Mesendoderm (in vitro differentiated cells): Measurements from ENCODE around the gene REXO4.

ENCODE experiments used
- DNase-seq: peaks from one replicate; pipeline ENCODE4 v3.0.0; 2013
- H2AK5ac ChIP-seq: 2 replicates; pipeline ENCODE4 v1.6.1; 2013; ENCODE audit warnings: low read length, inconsistent platforms
- H2BK120ac ChIP-seq: 2 replicates; pipeline ENCODE4 v1.6.1; 2013; ENCODE audit warnings: low read depth, mild to moderate bottlenecking, low read length, moderate library complexity, mixed read lengths
- H2BK15ac ChIP-seq: replicated peaks from 2 replicates; pipeline ENCODE4 v1.6.1; 2013; ENCODE audit warnings: low read depth, mild to moderate bottlenecking, moderate library complexity
- H2BK5ac ChIP-seq: 2 replicates; pipeline ENCODE4 v1.6.1; 2013; ENCODE audit warnings: low read length, inconsistent platforms
- H3K18ac ChIP-seq: 2 replicates; pipeline ENCODE4 v1.6.1; 2013; ENCODE audit warnings: mild to moderate bottlenecking, low read length, mixed read lengths
- H3K23ac ChIP-seq: one replicate; pipeline ENCODE4 v1.6.1; 2013; ENCODE audit warnings: low read length
- H3K27ac ChIP-seq: 2 replicates; pipeline ENCODE4 v1.5.1; 2013; ENCODE audit warnings: low read depth, mild to moderate bottlenecking, inconsistent platforms, low read length, moderate library complexity
- H3K27me3 ChIP-seq: 2 replicates; pipeline ENCODE4 v1.6.1; 2013; ENCODE audit warnings: low read length, control low read depth, mild to moderate bottlenecking, inconsistent platforms; ENCODE audit not compliant: insufficient read depth, poor library complexity
- H3K36me3 ChIP-seq: 2 replicates; pipeline ENCODE4 v1.6.1; 2013; ENCODE audit warnings: low read length, inconsistent platforms; ENCODE audit not compliant: control insufficient read depth, insufficient read depth
- H3K4ac ChIP-seq: one replicate; pipeline ENCODE4 v1.6.1; 2013; ENCODE audit warnings: low read depth, mild to moderate bottlenecking, low read length, moderate library complexity
- H3K4me1 ChIP-seq: 2 replicates; pipeline ENCODE4 v1.6.1; 2013; ENCODE audit warnings: low read depth, low read length, inconsistent platforms; ENCODE audit not compliant: control insufficient read depth
- H3K4me2 ChIP-seq: 2 replicates; pipeline ENCODE4 v1.6.1; 2013; ENCODE audit warnings: low read length
- H3K4me3 ChIP-seq: 2 replicates; pipeline ENCODE4 v1.5.1; 2013; ENCODE audit warnings: mild to moderate bottlenecking, low read length
- H3K56ac ChIP-seq: one replicate; pipeline ENCODE4 v1.6.1; 2013; ENCODE audit warnings: low read length
- H3K79me1 ChIP-seq: 2 replicates; pipeline ENCODE4 v1.6.1; 2013; ENCODE audit warnings: low read length, inconsistent platforms
- H3K79me2 ChIP-seq: 2 replicates; pipeline ENCODE4 v1.6.1; 2013; ENCODE audit warnings: mild to moderate bottlenecking, low read length; ENCODE audit not compliant: control insufficient read depth, insufficient read depth
- H3K9ac ChIP-seq: 2 replicates; pipeline ENCODE4 v1.6.1; 2013; ENCODE audit warnings: low read length, inconsistent platforms
- H4K5ac ChIP-seq: one replicate; pipeline ENCODE4 v1.6.1; 2013; ENCODE audit warnings: low read length
- H4K8ac ChIP-seq: one replicate; pipeline ENCODE4 v1.6.1; 2013; ENCODE audit warnings: low read depth, mild to moderate bottlenecking, control low read depth, low read length, moderate library complexity
- WGBS: extraction: QIAGEN DNeasy Blood & Tissue Kit; methylation state at CpG from one replicate; pipeline ENCODE4 v1.1.7; 2013; ENCODE audit warnings: low lambda C conversion rate, missing lambda C conversion rate; ENCODE audit not compliant: insufficient coverage; ENCODE audit errors: extremely low coverage; 5-methylcytosine and 5-hydroxymethylcytosine counted together

REXO4 gene

GRCh38 chr9:133436681-133437080 lies 18.9 kb upstream of the REXO4 start:
- Histone ChIP-seq H3K9ac (no peak overlapping the region), H4K8ac (no peak overlapping the region), H2BK5ac (no peak overlapping the region), H3K79me1 (no peaks in the 10 kb centered on the region), H3K23ac (no peak overlapping the region), H3K4me3 (no peak overlapping the region), H3K4ac (no peak overlapping the region), H3K4me2 (no peak overlapping the region), H2BK120ac (no peak overlapping the region), H3K79me2 (no peaks in the 10 kb centered on the region), H3K27ac (no peak overlapping the region), H2BK15ac (no peak overlapping the region), H2AK5ac (no peak overlapping the region), H3K56ac (no peak overlapping the region), H3K27me3 (no peaks in the 10 kb centered on the region), H3K18ac (no peak overlapping the region), H3K36me3 (no peaks in the 10 kb centered on the region), H4K5ac (no peak overlapping the region), H3K4me1 (no peaks in the 10 kb centered on the region)
- no peak for DNase-seq
- no CpG with 5 or more reads among the region's 16 CpGs for WGBS

GRCh38 chr9:133433351-133433843 lies 15.6 kb upstream of the REXO4 start:
- H4K5ac ChIP-seq = no peak overlapping the region
- no peaks in the 10 kb centered on the region for H3K36me3 ChIP-seq
- H3K23ac ChIP-seq = no peak overlapping the region
- H3K79me1 ChIP-seq = no peaks in the 10 kb centered on the region
- H3K27me3 ChIP-seq = no peaks in the 10 kb centered on the region
- no peak overlapping the region for H3K4ac ChIP-seq
- no peak overlapping the region for H2AK5ac ChIP-seq
- DNase-seq = no peak
- no peak overlapping the region for H3K4me3 ChIP-seq
- no peak overlapping the region for H3K9ac ChIP-seq
- H3K4me2 ChIP-seq = no peak overlapping the region
- H4K8ac ChIP-seq = no peak overlapping the region
- no peak overlapping the region for H3K27ac ChIP-seq
- H2BK5ac ChIP-seq = no peak overlapping the region
- H2BK15ac ChIP-seq = no peak overlapping the region
- no peak overlapping the region for H3K18ac ChIP-seq
- H3K4me1 ChIP-seq = no peaks in the 10 kb centered on the region
- no peaks in the 10 kb centered on the region for H3K79me2 ChIP-seq
- no CpG with 5 or more reads among the region's 11 CpGs for WGBS
- no peak overlapping the region for H2BK120ac ChIP-seq
- no peak overlapping the region for H3K56ac ChIP-seq

- H3K4ac ChIP-seq = no peak overlapping the region
These were observed 12.4 kb upstream of the REXO4 start for GRCh38 chr9:133430244-133430643.

GRCh38 chr9:133429641-133430161 lies 11.9 kb upstream of the REXO4 start:
- Histone ChIP-seq H3K56ac (peak overlapping the region; percentile 85), H3K18ac (no peak overlapping the region), H3K4me2 (peak overlapping the region; percentile 84), H3K27me3 (no peaks in the 10 kb centered on the region), H3K4me3 (no peak overlapping the region), H3K79me2 (no peaks in the 10 kb centered on the region), H2BK120ac (no peak overlapping the region), H3K36me3 (no peaks in the 10 kb centered on the region), H2BK5ac (no peak overlapping the region), H4K8ac (no peak overlapping the region), H3K9ac (peak overlapping the region; percentile 57), H2BK15ac (no peak overlapping the region), H3K4ac (no peak overlapping the region), H3K27ac (no peak overlapping the region), H3K79me1 (no peaks in the 10 kb centered on the region), H3K23ac (no peak overlapping the region), H4K5ac (no peak overlapping the region), H3K4me1 (peaks cover 2% of the 10 kb centered on the region), H2AK5ac (no peak overlapping the region)
- no CpG with 5 or more reads among the region's 49 CpGs for WGBS
- peak; percentile 90 for DNase-seq

More at GRCh38 chr9:133430244-133430643, 12.4 kb upstream of the REXO4 start:
- Histone ChIP-seq H4K5ac (no peak overlapping the region), H3K9ac (no peak overlapping the region), H3K4me3 (no peak overlapping the region), H2AK5ac (no peak overlapping the region), H3K79me2 (no peaks in the 10 kb centered on the region), H2BK15ac (no peak overlapping the region), H2BK5ac (no peak overlapping the region), H3K56ac (no peak overlapping the region), H3K18ac (no peak overlapping the region), H3K4me2 (no peak overlapping the region), H3K4me1 (peaks cover 2% of the 10 kb centered on the region), H3K27me3 (no peaks in the 10 kb centered on the region), H3K27ac (no peak overlapping the region), H2BK120ac (no peak overlapping the region), H3K79me1 (no peaks in the 10 kb centered on the region), H3K23ac (no peak overlapping the region), H3K36me3 (no peaks in the 10 kb centered on the region), H4K8ac (no peak overlapping the region)
- no CpG with 5 or more reads among the region's 1 CpG for WGBS
- no peak for DNase-seq

GRCh38 chr9:133429214-133429613 lies 11.4 kb upstream of the REXO4 start:
- Histone ChIP-seq H3K79me2 (no peaks in the 10 kb centered on the region), H3K4ac (no peak overlapping the region), H3K18ac (no peak overlapping the region), H3K23ac (no peak overlapping the region), H4K8ac (no peak overlapping the region), H3K36me3 (no peaks in the 10 kb centered on the region), H3K79me1 (no peaks in the 10 kb centered on the region), H3K4me1 (peaks cover 2% of the 10 kb centered on the region), H3K4me3 (no peak overlapping the region), H3K9ac (peak overlapping the region; percentile 57), H3K27ac (no peak overlapping the region), H2BK120ac (no peak overlapping the region), H2BK15ac (no peak overlapping the region), H4K5ac (no peak overlapping the region), H3K27me3 (no peaks in the 10 kb centered on the region), H2BK5ac (no peak overlapping the region), H3K56ac (peak overlapping the region; percentile 85), H3K4me2 (peak overlapping the region; percentile 84), H2AK5ac (no peak overlapping the region)
- WGBS = no CpG with 5 or more reads among the region's 18 CpGs
- peak; percentile 68 for DNase-seq

- no peak overlapping the region for H4K8ac ChIP-seq
- peak; percentile 83 for DNase-seq
These were observed 10.8 kb upstream of the REXO4 start for GRCh38 chr9:133428617-133429101.

More at GRCh38 chr9:133428617-133429101, 10.8 kb upstream of the REXO4 start:
- Histone ChIP-seq H2BK5ac (no peak overlapping the region), H2BK15ac (no peak overlapping the region), H3K79me1 (no peaks in the 10 kb centered on the region), H3K56ac (peak overlapping the region; percentile 88), H3K4ac (no peak overlapping the region), H3K9ac (peak overlapping the region; percentile 48), H2BK120ac (no peak overlapping the region), H3K18ac (no peak overlapping the region), H3K79me2 (no peaks in the 10 kb centered on the region), H3K23ac (no peak overlapping the region), H3K36me3 (no peaks in the 10 kb centered on the region), H3K27ac (no peak overlapping the region), H3K4me2 (peak overlapping the region; percentile 20), H4K5ac (no peak overlapping the region), H3K4me1 (peaks cover 2% of the 10 kb centered on the region), H3K27me3 (no peaks in the 10 kb centered on the region), H2AK5ac (no peak overlapping the region), H3K4me3 (no peak overlapping the region)
- WGBS = no CpG with 5 or more reads among the region's 57 CpGs
